Activated CD8-positive, alpha-beta T cell treated with anti-CD3 and anti-CD28 coated beads for 36 hours (primary cell): Measurements from ENCODE around the gene CCDC85A. TPM values are rescaled to one million over a fixed set of nuclear protein-coding genes. Genes with fewer than 3 reads are reported as not detected.

Experiments
- ATAC-seq: fragments of 200-7000 bp; cut with Tn5 transposase; one replicate; pipeline ENCODE4 v1.10.0; 2021; ENCODE audit warnings: mild to moderate bottlenecking, moderate library complexity
- CTCF ChIA-PET: fragments of 350-600 bp; sonication (Branson Sonifier 250); formaldehyde crosslinking; loops from one replicate; lab custom pipeline; 2021; ENCODE audit warnings: antibody characterized with exemption; lab: Charles Lee
- POLR2A ChIA-PET: fragments of 350-600 bp; sonication (Branson Sonifier 250); formaldehyde crosslinking; loops from one replicate; lab custom pipeline; 2021; ENCODE audit warnings: antibody characterized with exemption; lab: Charles Lee
- DNase-seq: peaks from one replicate; pipeline ENCODE4 v3.0.0-alpha.2; 2020
- H3K27ac Mint-ChIP-seq: one replicate; pipeline ENCODE4 v1.8.0; 2021; ENCODE audit warnings: mild to moderate bottlenecking, mixed read lengths
- H3K27me3 Mint-ChIP-seq: one replicate; pipeline ENCODE4 v1.8.0; 2021; ENCODE audit warnings: mixed read lengths
- H3K36me3 Mint-ChIP-seq: one replicate; pipeline ENCODE4 v1.8.0; 2021; ENCODE audit warnings: low read depth, mixed read lengths
- H3K4me1 Mint-ChIP-seq: one replicate; pipeline ENCODE4 v1.8.0; 2021; ENCODE audit warnings: low read depth, mixed read lengths
- H3K4me3 Mint-ChIP-seq: one replicate; pipeline ENCODE4 v1.8.0; 2021; ENCODE audit warnings: mild to moderate bottlenecking, moderate library complexity, mixed read lengths
- H3K9me3 Mint-ChIP-seq: one replicate; pipeline ENCODE4 v1.8.0; 2021; ENCODE audit warnings: mixed read lengths
- intact Hi-C: fragments of 100-400 bp; cut with micrococcal nuclease; formaldehyde crosslinking; loops from one replicate; pipeline ENCODE4 v1.10.0; 2022
- total RNA-seq, 2 experiments: library from RNA; stranded (reverse); gene quantifications; one replicate each; pipeline ENCODE4 v1.2.3, GENCODE V29; 2021
- TF ChIP-seq, protein P1 (sequence below): fragments of 200-600 bp; IDR thresholded peaks from one replicate; pipeline ENCODE4 v1.8.0; 2022; ENCODE audit warnings: antibody characterized with exemption, mild to moderate bottlenecking

Gene CCDC85A
- total RNA-seq, 2 experiments from 2014 or later: not detected

DNA sequence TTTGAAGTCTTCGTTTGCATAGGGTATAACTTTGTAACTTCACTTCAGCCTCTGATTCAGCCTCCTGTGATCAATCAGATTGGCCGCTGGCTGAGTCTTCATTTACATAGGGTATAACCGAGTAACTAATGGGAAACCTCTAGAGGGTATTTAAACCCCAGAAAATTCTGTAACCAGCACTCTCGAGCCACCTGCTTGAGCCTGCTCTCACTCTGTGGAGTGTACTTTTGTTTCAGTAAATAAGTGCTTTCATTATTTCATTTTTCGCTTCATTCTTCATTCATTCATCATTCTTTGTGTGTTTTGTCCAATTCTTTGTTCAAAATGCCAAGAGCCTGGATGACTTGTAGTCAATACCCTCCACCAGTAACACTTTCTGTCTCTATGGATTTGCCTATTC, 56.4 kb downstream of the CCDC85A start:
- POLR2A ChIA-PET: no interaction called here
- no peaks in the 10 kb centered on the region for H3K4me1 Mint-ChIP-seq
- intact Hi-C loops: no loop called here

DNA sequence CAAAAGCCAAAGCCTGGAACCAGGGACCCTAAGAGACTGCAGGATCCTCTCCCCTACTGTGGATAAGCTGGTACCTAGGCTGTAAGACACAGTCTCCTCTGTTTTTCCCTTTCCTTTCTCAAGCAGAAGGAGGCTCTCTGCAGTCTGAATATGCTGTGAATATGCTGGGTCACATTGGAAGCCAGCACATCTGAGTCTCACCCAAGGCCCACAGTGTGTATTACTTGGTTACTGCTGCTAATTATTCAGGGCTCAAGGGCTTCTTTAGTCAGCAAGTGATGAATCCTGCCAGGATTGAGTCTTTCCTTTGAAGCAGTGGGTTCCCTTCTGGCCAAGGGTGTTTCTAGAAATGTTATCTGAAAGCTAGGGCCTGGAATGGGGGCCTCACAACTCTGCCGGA, 60.7 kb downstream of the CCDC85A start:
- DNase-seq (no peak), ATAC-seq (no peak)
- ChIA-PET CTCF (no interaction called here), POLR2A (no interaction called here)
- H3K27ac Mint-ChIP-seq: no peak overlapping the region
- H3K4me3 Mint-ChIP-seq: no peak overlapping the region
- no peaks in the 10 kb centered on the region for H3K27me3 Mint-ChIP-seq
- intact Hi-C loops: no loop called here
- TF ChIP-seq, protein P1, sequence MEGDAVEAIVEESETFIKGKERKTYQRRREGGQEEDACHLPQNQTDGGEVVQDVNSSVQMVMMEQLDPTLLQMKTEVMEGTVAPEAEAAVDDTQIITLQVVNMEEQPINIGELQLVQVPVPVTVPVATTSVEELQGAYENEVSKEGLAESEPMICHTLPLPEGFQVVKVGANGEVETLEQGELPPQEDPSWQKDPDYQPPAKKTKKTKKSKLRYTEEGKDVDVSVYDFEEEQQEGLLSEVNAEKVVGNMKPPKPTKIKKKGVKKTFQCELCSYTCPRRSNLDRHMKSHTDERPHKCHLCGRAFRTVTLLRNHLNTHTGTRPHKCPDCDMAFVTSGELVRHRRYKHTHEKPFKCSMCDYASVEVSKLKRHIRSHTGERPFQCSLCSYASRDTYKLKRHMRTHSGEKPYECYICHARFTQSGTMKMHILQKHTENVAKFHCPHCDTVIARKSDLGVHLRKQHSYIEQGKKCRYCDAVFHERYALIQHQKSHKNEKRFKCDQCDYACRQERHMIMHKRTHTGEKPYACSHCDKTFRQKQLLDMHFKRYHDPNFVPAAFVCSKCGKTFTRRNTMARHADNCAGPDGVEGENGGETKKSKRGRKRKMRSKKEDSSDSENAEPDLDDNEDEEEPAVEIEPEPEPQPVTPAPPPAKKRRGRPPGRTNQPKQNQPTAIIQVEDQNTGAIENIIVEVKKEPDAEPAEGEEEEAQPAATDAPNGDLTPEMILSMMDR: no peak
- peaks cover 2% of the 10 kb centered on the region for H3K9me3 Mint-ChIP-seq
- no peaks in the 10 kb centered on the region for H3K4me1 Mint-ChIP-seq
- no peaks in the 10 kb centered on the region for H3K36me3 Mint-ChIP-seq

More for the DNA sequence above, 56.4 kb downstream of the CCDC85A start:
- H3K27ac Mint-ChIP-seq: no peak overlapping the region
- no peaks in the 10 kb centered on the region for H3K36me3 Mint-ChIP-seq
- H3K27me3 Mint-ChIP-seq: no peaks in the 10 kb centered on the region
- no peak overlapping the region for H3K4me3 Mint-ChIP-seq
- CTCF ChIA-PET: no interaction called here
- no peak for DNase-seq
- no peak for ATAC-seq
- TF ChIP-seq, protein P1: no peak
- H3K9me3 Mint-ChIP-seq: peaks cover 2% of the 10 kb centered on the region

DNA sequence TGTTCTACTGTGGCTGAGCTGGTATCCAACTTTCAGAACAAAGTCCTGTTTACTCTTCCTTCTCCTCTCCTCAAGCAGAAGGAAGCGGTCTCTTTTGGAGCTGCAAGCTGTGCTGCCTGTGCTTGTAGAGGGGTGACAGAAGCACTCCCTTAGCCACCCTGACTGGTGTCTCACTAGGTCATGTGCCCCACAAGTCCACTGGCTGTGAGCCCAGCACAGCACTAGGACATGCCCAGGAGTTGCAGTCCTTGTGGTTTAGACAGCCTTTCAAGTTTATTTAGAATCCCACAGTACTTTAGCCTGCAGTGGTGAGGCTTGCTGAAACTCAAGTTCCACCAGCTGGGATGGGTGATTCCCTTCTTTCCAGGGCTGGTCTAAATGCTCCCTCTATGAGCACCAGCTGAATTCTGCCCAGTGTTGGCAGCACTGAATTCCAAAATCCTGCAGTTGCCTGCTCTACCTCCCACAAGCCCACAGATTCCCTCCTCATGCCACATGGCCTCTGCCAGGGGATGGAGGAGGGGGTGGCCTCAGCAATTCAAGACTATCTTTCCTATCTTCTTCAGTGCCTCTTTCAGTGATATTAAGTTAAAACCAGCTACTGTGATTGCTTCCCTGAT, 61.2 kb downstream of the CCDC85A start:
- DNase-seq: no peak
- no peak for ATAC-seq
- intact Hi-C loops: no loop called here
- Mint-ChIP-seq H3K4me1 (no peaks in the 10 kb centered on the region), H3K9me3 (peaks cover 2% of the 10 kb centered on the region), H3K36me3 (no peaks in the 10 kb centered on the region), H3K4me3 (no peak overlapping the region), H3K27ac (no peak overlapping the region), H3K27me3 (no peaks in the 10 kb centered on the region)
- ChIA-PET CTCF (interaction anchor here (0.7 kb wide), 1 partner anchor 9 kb away, joined by 3 read pairs; no protein-coding TSS in a partner anchor), POLR2A (no interaction called here)
- TF ChIP-seq, protein P1: no peak

DNA sequence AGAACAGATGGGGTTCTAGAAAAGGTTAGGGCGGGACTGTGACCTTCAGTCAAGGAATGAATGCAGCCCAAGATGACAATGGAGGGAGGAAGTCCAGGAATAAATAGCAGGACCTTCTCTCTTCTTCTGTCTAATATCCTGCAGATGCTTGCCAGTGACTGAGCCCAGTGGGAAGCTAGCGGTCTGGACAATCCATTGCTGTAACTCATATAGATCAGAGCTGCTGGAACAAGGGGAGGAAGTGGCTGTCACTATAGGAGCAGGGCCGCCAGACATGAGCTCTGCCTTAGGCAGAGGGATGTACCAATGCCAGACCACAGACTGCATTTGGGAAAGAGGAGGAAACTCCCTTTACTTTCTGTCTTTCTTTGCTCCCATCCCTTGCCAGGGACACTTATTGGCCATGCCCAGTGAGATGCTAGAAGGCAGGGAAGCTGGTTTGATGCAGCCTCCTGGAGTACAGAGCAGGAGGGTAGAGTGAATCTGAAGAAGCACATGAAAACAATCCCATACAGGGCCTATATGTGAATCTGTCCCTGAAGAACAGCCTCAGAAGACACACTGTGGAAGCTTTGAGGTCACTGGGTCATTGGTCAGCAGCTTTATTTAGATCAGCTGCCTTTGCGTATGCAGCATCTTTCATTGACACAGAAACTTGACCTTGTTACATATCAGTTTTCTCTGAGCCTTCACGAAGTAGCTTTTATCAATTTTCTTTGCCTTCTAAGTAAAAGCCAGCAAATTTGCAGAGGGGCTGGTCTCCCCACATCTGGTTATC, 65.4 kb downstream of the CCDC85A start:
- no peaks in the 10 kb centered on the region for H3K9me3 Mint-ChIP-seq
- no peak overlapping the region for H3K27ac Mint-ChIP-seq
- CTCF ChIA-PET: no interaction called here

More for the DNA sequence above, 65.4 kb downstream of the CCDC85A start:
- Mint-ChIP-seq H3K27me3 (no peaks in the 10 kb centered on the region), H3K4me1 (no peaks in the 10 kb centered on the region), H3K4me3 (no peak overlapping the region), H3K36me3 (no peaks in the 10 kb centered on the region)
- ATAC-seq (no peak), DNase-seq (no peak)
- intact Hi-C loops: no loop called here
- POLR2A ChIA-PET: no interaction called here
- TF ChIP-seq, protein P1: no peak
